ENCODE results near the gene SOCS3.

SOCS3 gene

GRCh38 chr17:78355045-78355641 is 4.7 kb downstream of the SOCS3 start:
- no peak for TF ChIP-seq SIN3A (IDR thresholded peaks at IDR 0.05; ENCODE audit: borderline replicate concordance, insufficient read depth, low read length)

DNA sequence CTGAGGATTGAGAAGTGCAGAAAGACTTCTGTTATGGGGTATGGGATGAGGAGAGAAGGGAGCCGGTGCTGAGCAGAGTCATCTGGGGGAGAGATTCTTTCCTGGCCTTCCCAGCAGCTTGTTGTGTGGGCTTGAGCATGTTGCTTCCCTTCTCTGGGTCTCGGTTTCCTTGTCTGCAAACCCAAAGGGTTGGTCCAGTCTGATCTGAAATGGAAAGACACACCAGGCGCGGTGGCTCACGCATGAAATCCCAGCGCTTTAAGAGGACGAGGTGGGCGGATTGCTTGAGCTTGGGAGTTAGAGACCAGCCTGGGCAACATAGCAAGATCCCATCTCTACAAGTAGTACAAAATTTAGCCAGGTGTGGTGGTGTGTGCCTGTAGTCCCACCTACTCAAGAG is 6.0 kb downstream of the SOCS3 start:
- TF ChIP-seq TAF1 (IDR thresholded peaks at IDR 0.05; ENCODE audit: borderline replicate concordance, insufficient read depth, low read length) (no peak), POLR2AphosphoS5 (IDR thresholded peaks at IDR 0.05; ENCODE audit: low read depth, low read length) (no peak), SIN3A (IDR thresholded peaks at IDR 0.05; ENCODE audit: borderline replicate concordance, insufficient read depth, low read length) (no peak), FOXP2 (optimal IDR thresholded peaks at IDR 0.05; ENCODE audit: borderline replicate concordance, extremely low read depth, extremely low read length, insufficient read depth) (no peak)
- TF ChIP-seq, protein P1, sequence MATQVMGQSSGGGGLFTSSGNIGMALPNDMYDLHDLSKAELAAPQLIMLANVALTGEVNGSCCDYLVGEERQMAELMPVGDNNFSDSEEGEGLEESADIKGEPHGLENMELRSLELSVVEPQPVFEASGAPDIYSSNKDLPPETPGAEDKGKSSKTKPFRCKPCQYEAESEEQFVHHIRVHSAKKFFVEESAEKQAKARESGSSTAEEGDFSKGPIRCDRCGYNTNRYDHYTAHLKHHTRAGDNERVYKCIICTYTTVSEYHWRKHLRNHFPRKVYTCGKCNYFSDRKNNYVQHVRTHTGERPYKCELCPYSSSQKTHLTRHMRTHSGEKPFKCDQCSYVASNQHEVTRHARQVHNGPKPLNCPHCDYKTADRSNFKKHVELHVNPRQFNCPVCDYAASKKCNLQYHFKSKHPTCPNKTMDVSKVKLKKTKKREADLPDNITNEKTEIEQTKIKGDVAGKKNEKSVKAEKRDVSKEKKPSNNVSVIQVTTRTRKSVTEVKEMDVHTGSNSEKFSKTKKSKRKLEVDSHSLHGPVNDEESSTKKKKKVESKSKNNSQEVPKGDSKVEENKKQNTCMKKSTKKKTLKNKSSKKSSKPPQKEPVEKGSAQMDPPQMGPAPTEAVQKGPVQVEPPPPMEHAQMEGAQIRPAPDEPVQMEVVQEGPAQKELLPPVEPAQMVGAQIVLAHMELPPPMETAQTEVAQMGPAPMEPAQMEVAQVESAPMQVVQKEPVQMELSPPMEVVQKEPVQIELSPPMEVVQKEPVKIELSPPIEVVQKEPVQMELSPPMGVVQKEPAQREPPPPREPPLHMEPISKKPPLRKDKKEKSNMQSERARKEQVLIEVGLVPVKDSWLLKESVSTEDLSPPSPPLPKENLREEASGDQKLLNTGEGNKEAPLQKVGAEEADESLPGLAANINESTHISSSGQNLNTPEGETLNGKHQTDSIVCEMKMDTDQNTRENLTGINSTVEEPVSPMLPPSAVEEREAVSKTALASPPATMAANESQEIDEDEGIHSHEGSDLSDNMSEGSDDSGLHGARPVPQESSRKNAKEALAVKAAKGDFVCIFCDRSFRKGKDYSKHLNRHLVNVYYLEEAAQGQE (IDR thresholded peaks at IDR 0.05; ENCODE audit: insufficient read depth in 1 of 2, low read depth in 2 of 2, low read length in 2 of 2) = no peak

GRCh38 chr17:78351449-78352006 is 8.3 kb downstream of the SOCS3 start:
- TF ChIP-seq TAF1 (IDR thresholded peaks at IDR 0.05; ENCODE audit: borderline replicate concordance, insufficient read depth, low read length) = no peak
- TF ChIP-seq, protein P1 (IDR thresholded peaks at IDR 0.05; ENCODE audit: insufficient read depth in 1 of 2, low read depth in 2 of 2, low read length in 2 of 2) = no peak
- no peak for TF ChIP-seq FOXP2 (optimal IDR thresholded peaks at IDR 0.05; ENCODE audit: borderline replicate concordance, extremely low read depth, extremely low read length, insufficient read depth)
- TF ChIP-seq POLR2AphosphoS5 (IDR thresholded peaks at IDR 0.05; ENCODE audit: low read depth, low read length) = no peak
- no peak for TF ChIP-seq SIN3A (IDR thresholded peaks at IDR 0.05; ENCODE audit: borderline replicate concordance, insufficient read depth, low read length)

DNA sequence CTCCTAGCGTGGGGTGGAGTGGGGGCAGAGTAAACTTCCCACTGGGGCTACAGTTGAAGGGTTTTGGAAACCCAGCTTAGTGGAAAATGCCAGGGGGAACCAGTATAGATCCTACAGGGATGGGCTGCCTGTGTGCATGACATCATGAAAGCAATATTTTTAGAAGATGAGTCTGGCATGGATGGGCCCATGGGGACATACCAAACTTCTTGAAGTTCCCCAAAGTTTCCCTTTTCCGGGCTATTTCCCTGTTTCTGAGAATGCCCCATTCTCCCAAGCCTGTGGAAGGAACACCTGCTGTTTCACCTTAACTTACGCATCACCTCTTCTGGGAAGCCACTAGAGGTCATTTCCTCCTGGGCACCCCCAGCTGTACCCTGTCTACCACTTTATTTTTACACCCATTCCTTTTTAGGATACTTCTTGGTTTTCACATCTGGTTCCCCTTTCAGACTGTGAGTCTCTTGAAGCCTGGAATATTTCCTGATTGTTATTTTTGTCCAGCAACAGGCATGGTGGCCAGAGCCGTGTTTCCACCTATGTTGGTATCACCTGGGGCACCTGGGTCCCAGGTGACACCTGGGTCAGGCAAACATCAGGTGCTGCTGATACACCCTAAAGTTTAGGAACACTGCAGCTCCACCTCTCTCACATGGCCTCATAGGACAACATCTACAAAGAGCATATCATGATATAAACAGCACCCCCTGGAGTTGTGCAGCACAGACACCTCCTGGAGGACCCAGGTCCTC is 9.8 kb downstream of the SOCS3 start:
- no peak for TF ChIP-seq FOXP2 (optimal IDR thresholded peaks at IDR 0.05; ENCODE audit: borderline replicate concordance, extremely low read depth, extremely low read length, insufficient read depth)
- no peak for TF ChIP-seq POLR2AphosphoS5 (IDR thresholded peaks at IDR 0.05; ENCODE audit: low read depth, low read length)
- TF ChIP-seq SIN3A (IDR thresholded peaks at IDR 0.05; ENCODE audit: borderline replicate concordance, insufficient read depth, low read length) = no peak
- no peak for TF ChIP-seq TAF1 (IDR thresholded peaks at IDR 0.05; ENCODE audit: borderline replicate concordance, insufficient read depth, low read length)
- TF ChIP-seq, protein P1 (IDR thresholded peaks at IDR 0.05; ENCODE audit: insufficient read depth in 1 of 2, low read depth in 2 of 2, low read length in 2 of 2) = no peak

GRCh38 chr17:78348055-78348770 is 11.7 kb downstream of the SOCS3 start:
- TF ChIP-seq FOXP2 (optimal IDR thresholded peaks at IDR 0.05; ENCODE audit: borderline replicate concordance, extremely low read depth, extremely low read length, insufficient read depth) (no peak), TAF1 (IDR thresholded peaks at IDR 0.05; ENCODE audit: borderline replicate concordance, insufficient read depth, low read length) (no peak), SIN3A (IDR thresholded peaks at IDR 0.05; ENCODE audit: borderline replicate concordance, insufficient read depth, low read length) (no peak), POLR2AphosphoS5 (IDR thresholded peaks at IDR 0.05; ENCODE audit: low read depth, low read length) (no peak)
- TF ChIP-seq, protein P1 (IDR thresholded peaks at IDR 0.05; ENCODE audit: insufficient read depth in 1 of 2, low read depth in 2 of 2, low read length in 2 of 2) = no peak

Data from PFSK-1 (cell line).